Measurements from ENCODE around the gene KAZN. TPM values are rescaled to one million over a fixed set of nuclear protein-coding genes. Genes with fewer than 3 reads are reported as not detected.
A peak's percentile ranks its signal among the peaks of the same experiment; 100 is the strongest.

KAZN gene
- total RNA-seq, 1 donor, result 3.9 TPM

- no peak for TF ChIP-seq CTCF (IDR thresholded peaks at IDR 0.05; ENCODE audit: insufficient read depth, low read length)
- DNase-seq (ENCODE audit: low read depth), result peak; percentile 35
- H3K4me3 ChIP-seq (ENCODE audit: low read depth, low read length), result no peak overlapping the region
Measured at GRCh38 chr1:15146971-15147376, 548.5 kb downstream of the KAZN start.

- no peak for DNase-seq (ENCODE audit: low read depth)
- no peak for TF ChIP-seq CTCF (IDR thresholded peaks at IDR 0.05; ENCODE audit: insufficient read depth, low read length)
- H3K4me3 ChIP-seq (ENCODE audit: low read depth, low read length), result no peak overlapping the region
Measured at GRCh38 chr1:15148004-15148403, 549.5 kb downstream of the KAZN start.

GRCh38 chr1:15148475-15148874, 550.0 kb downstream of the KAZN start:
- no peak for TF ChIP-seq CTCF (IDR thresholded peaks at IDR 0.05; ENCODE audit: insufficient read depth, low read length)
- DNase-seq (ENCODE audit: low read depth), result no peak
- no peak overlapping the region for H3K4me3 ChIP-seq (ENCODE audit: low read depth, low read length)

- no peak for DNase-seq (ENCODE audit: low read depth)
- no peak for TF ChIP-seq CTCF (IDR thresholded peaks at IDR 0.05; ENCODE audit: insufficient read depth, low read length)
- H3K4me3 ChIP-seq (ENCODE audit: low read depth, low read length), result no peak overlapping the region
Measured at GRCh38 chr1:15148941-15149340, 550.5 kb downstream of the KAZN start.

GRCh38 chr1:15150376-15150775, 551.9 kb downstream of the KAZN start:
- no peak for DNase-seq (ENCODE audit: low read depth)
- H3K4me3 ChIP-seq (ENCODE audit: low read depth, low read length), result no peak overlapping the region
- no peak for TF ChIP-seq CTCF (IDR thresholded peaks at IDR 0.05; ENCODE audit: insufficient read depth, low read length)

GRCh38 chr1:15151377-15151806, 552.9 kb downstream of the KAZN start:
- no peak for DNase-seq (ENCODE audit: low read depth)
- H3K4me3 ChIP-seq (ENCODE audit: low read depth, low read length), result no peak overlapping the region
- TF ChIP-seq CTCF (IDR thresholded peaks at IDR 0.05; ENCODE audit: insufficient read depth, low read length), result no peak

GRCh38 chr1:15151871-15152270, 553.4 kb downstream of the KAZN start:
- no peak for DNase-seq (ENCODE audit: low read depth)
- TF ChIP-seq CTCF (IDR thresholded peaks at IDR 0.05; ENCODE audit: insufficient read depth, low read length), result no peak
- H3K4me3 ChIP-seq (ENCODE audit: low read depth, low read length), result no peak overlapping the region

Measured in fibroblast of the aortic adventitia (primary cell).